Measurements from ENCODE around the gene UPF1.

UPF1 gene

GRCh38 chr19:18794692-18795091 is 37.1 kb upstream of the UPF1 start:
- peaks cover 28% of the 10 kb centered on the region for H3K4me1 ChIP-seq (ENCODE audit: insufficient read depth, insufficient read length)
- peaks cover 65% of the 10 kb centered on the region for H3K27me3 ChIP-seq (ENCODE audit: insufficient read depth, insufficient read length)
- no peak overlapping the region for H3K9ac ChIP-seq (ENCODE audit: insufficient read length, low read depth)
- no peak overlapping the region for H3K4me3 ChIP-seq (ENCODE audit: insufficient read length, low read depth)
- no peak for DNase-seq (ENCODE audit: low read depth, low spot score)
- no peaks in the 10 kb centered on the region for H3K9me3 ChIP-seq (ENCODE audit: insufficient read depth, low read length)
- no peak for TF ChIP-seq ZNF274 (IDR thresholded peaks at IDR 0.05; ENCODE audit: low read depth, low read length)
- no peak for TF ChIP-seq SUZ12 (IDR thresholded peaks at IDR 0.05; ENCODE audit: extremely low read depth, insufficient read depth, insufficient read length)
- TF ChIP-seq YY1 (IDR thresholded peaks at IDR 0.05; ENCODE audit: insufficient read depth, insufficient read length): no peak
- no peaks in the 10 kb centered on the region for H3K36me3 ChIP-seq (ENCODE audit: insufficient read depth, insufficient read length, low read length)

- no peak for DNase-seq (ENCODE audit: low read depth, low spot score)
- no peak overlapping the region for H3K9ac ChIP-seq (ENCODE audit: insufficient read length, low read depth)
- TF ChIP-seq SUZ12 (IDR thresholded peaks at IDR 0.05; ENCODE audit: extremely low read depth, insufficient read depth, insufficient read length) (no peak), ZNF274 (IDR thresholded peaks at IDR 0.05; ENCODE audit: low read depth, low read length) (no peak), YY1 (IDR thresholded peaks at IDR 0.05; ENCODE audit: insufficient read depth, insufficient read length) (no peak)
- H3K9me3 ChIP-seq (ENCODE audit: insufficient read depth, low read length): no peaks in the 10 kb centered on the region
- peaks cover 65% of the 10 kb centered on the region for H3K27me3 ChIP-seq (ENCODE audit: insufficient read depth, insufficient read length)
- H3K4me1 ChIP-seq (ENCODE audit: insufficient read depth, insufficient read length): peaks cover 24% of the 10 kb centered on the region
- no peak overlapping the region for H3K4me3 ChIP-seq (ENCODE audit: insufficient read length, low read depth)
- no peaks in the 10 kb centered on the region for H3K36me3 ChIP-seq (ENCODE audit: insufficient read depth, insufficient read length, low read length)
These were observed 36.2 kb upstream of the UPF1 start for GRCh38 chr19:18795540-18795939.

DNA sequence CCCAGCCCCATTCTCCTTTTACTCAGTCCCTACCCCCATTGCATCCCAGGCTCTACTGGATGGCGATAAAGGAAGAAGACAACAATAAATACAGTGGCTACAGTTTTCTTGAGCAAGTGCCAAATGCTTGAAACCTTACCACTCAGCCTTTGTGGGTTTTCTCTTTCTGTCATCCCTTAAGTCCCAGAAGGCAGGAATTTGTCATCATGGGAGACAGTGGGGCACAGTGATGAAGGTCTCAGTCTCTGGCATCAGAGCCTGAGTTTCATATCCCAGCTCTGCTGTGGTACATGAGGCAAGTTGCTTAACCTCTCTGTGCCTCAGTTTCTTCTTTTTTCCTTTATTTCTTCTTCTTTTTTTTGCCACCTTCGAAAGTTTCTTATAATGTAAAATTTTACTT is 35.5 kb upstream of the UPF1 start:
- DNase-seq (ENCODE audit: low read depth, low spot score): no peak
- H3K27me3 ChIP-seq (ENCODE audit: insufficient read depth, insufficient read length): peaks cover 65% of the 10 kb centered on the region
- no peak overlapping the region for H3K4me3 ChIP-seq (ENCODE audit: insufficient read length, low read depth)
- no peaks in the 10 kb centered on the region for H3K9me3 ChIP-seq (ENCODE audit: insufficient read depth, low read length)
- H3K36me3 ChIP-seq (ENCODE audit: insufficient read depth, insufficient read length, low read length): no peaks in the 10 kb centered on the region
- TF ChIP-seq ZNF274 (IDR thresholded peaks at IDR 0.05; ENCODE audit: low read depth, low read length) (no peak), YY1 (IDR thresholded peaks at IDR 0.05; ENCODE audit: insufficient read depth, insufficient read length) (no peak), SUZ12 (IDR thresholded peaks at IDR 0.05; ENCODE audit: extremely low read depth, insufficient read depth, insufficient read length) (no peak)
- no peak overlapping the region for H3K9ac ChIP-seq (ENCODE audit: insufficient read length, low read depth)
- peaks cover 18% of the 10 kb centered on the region for H3K4me1 ChIP-seq (ENCODE audit: insufficient read depth, insufficient read length)

- Histone ChIP-seq H3K9ac (ENCODE audit: insufficient read length, low read depth) (no peak overlapping the region), H3K27me3 (ENCODE audit: insufficient read depth, insufficient read length) (peaks cover 41% of the 10 kb centered on the region), H3K4me1 (ENCODE audit: insufficient read depth, insufficient read length) (peaks cover 12% of the 10 kb centered on the region), H3K36me3 (ENCODE audit: insufficient read depth, insufficient read length, low read length) (no peaks in the 10 kb centered on the region), H3K9me3 (ENCODE audit: insufficient read depth, low read length) (no peaks in the 10 kb centered on the region), H3K4me3 (ENCODE audit: insufficient read length, low read depth) (no peak overlapping the region)
- DNase-seq (ENCODE audit: low read depth, low spot score): no peak
- TF ChIP-seq ZNF274 (IDR thresholded peaks at IDR 0.05; ENCODE audit: low read depth, low read length) (no peak), SUZ12 (IDR thresholded peaks at IDR 0.05; ENCODE audit: extremely low read depth, insufficient read depth, insufficient read length) (no peak), YY1 (IDR thresholded peaks at IDR 0.05; ENCODE audit: insufficient read depth, insufficient read length) (no peak)
These were observed 33.1 kb upstream of the UPF1 start for GRCh38 chr19:18798384-18799352.

GRCh38 chr19:18799389-18799970 is 32.3 kb upstream of the UPF1 start:
- H3K4me3 ChIP-seq (ENCODE audit: insufficient read length, low read depth): no peak overlapping the region
- no peaks in the 10 kb centered on the region for H3K36me3 ChIP-seq (ENCODE audit: insufficient read depth, insufficient read length, low read length)
- peaks cover 37% of the 10 kb centered on the region for H3K27me3 ChIP-seq (ENCODE audit: insufficient read depth, insufficient read length)
- TF ChIP-seq YY1 (IDR thresholded peaks at IDR 0.05; ENCODE audit: insufficient read depth, insufficient read length) (no peak), ZNF274 (IDR thresholded peaks at IDR 0.05; ENCODE audit: low read depth, low read length) (no peak), SUZ12 (IDR thresholded peaks at IDR 0.05; ENCODE audit: extremely low read depth, insufficient read depth, insufficient read length) (no peak)
- DNase-seq (ENCODE audit: low read depth, low spot score): no peak
- no peak overlapping the region for H3K9ac ChIP-seq (ENCODE audit: insufficient read length, low read depth)
- H3K9me3 ChIP-seq (ENCODE audit: insufficient read depth, low read length): no peaks in the 10 kb centered on the region
- peaks cover 11% of the 10 kb centered on the region for H3K4me1 ChIP-seq (ENCODE audit: insufficient read depth, insufficient read length)

DNA sequence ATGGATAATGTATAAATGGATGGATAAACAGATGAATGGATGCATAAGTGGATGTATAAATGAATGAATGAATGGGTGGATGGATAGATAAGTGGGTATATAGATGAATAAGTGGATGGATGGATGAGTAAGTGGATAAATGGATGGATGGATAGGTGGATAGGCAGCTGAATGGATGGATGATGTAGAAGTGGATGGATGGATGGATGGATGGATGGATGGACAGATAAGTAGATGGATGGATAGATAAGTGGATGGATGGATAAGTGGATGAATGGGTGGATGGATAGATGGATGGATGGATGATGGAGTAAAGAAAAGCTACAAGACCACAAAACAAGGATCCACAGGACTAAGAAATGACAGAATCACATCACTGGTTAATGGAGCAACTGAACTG is 31.7 kb upstream of the UPF1 start:
- Histone ChIP-seq H3K9ac (ENCODE audit: insufficient read length, low read depth) (no peak overlapping the region), H3K27me3 (ENCODE audit: insufficient read depth, insufficient read length) (peaks cover 32% of the 10 kb centered on the region), H3K9me3 (ENCODE audit: insufficient read depth, low read length) (no peaks in the 10 kb centered on the region), H3K36me3 (ENCODE audit: insufficient read depth, insufficient read length, low read length) (no peaks in the 10 kb centered on the region), H3K4me3 (ENCODE audit: insufficient read length, low read depth) (no peak overlapping the region), H3K4me1 (ENCODE audit: insufficient read depth, insufficient read length) (peaks cover 13% of the 10 kb centered on the region)
- TF ChIP-seq YY1 (IDR thresholded peaks at IDR 0.05; ENCODE audit: insufficient read depth, insufficient read length) (no peak), ZNF274 (IDR thresholded peaks at IDR 0.05; ENCODE audit: low read depth, low read length) (no peak), SUZ12 (IDR thresholded peaks at IDR 0.05; ENCODE audit: extremely low read depth, insufficient read depth, insufficient read length) (no peak)
- no peak for DNase-seq (ENCODE audit: low read depth, low spot score)

- H3K27me3 ChIP-seq (ENCODE audit: insufficient read depth, insufficient read length): peaks cover 28% of the 10 kb centered on the region
- no peak overlapping the region for H3K4me3 ChIP-seq (ENCODE audit: insufficient read length, low read depth)
- H3K9ac ChIP-seq (ENCODE audit: insufficient read length, low read depth): no peak overlapping the region
- H3K4me1 ChIP-seq (ENCODE audit: insufficient read depth, insufficient read length): peaks cover 13% of the 10 kb centered on the region
- DNase-seq (ENCODE audit: low read depth, low spot score): no peak
- H3K36me3 ChIP-seq (ENCODE audit: insufficient read depth, insufficient read length, low read length): no peaks in the 10 kb centered on the region
- H3K9me3 ChIP-seq (ENCODE audit: insufficient read depth, low read length): no peaks in the 10 kb centered on the region
- TF ChIP-seq ZNF274 (IDR thresholded peaks at IDR 0.05; ENCODE audit: low read depth, low read length): no peak
- no peak for TF ChIP-seq YY1 (IDR thresholded peaks at IDR 0.05; ENCODE audit: insufficient read depth, insufficient read length)
- no peak for TF ChIP-seq SUZ12 (IDR thresholded peaks at IDR 0.05; ENCODE audit: extremely low read depth, insufficient read depth, insufficient read length)
These were observed 31.1 kb upstream of the UPF1 start for GRCh38 chr19:18800636-18801035.

All from NT2/D1 (cell line).